Smooth muscle cell (in vitro differentiated cells): ENCODE data around the gene TMEM52. TPM values are rescaled to one million over a fixed set of nuclear protein-coding genes. Genes with fewer than 3 reads are reported as not detected.
"Not testable (repeated sequence)": the region's sequence is repeated elsewhere in the genome, so short reads cannot be mapped to it uniquely, and the experiment has no call there.

ENCODE experiments used
- DNase-seq: peaks from one replicate; lab custom pipeline; 2025; ENCODE audit not compliant: unreplicated experiment; lab: John Stamatoyannopoulos, UW
- H2AFZ ChIP-seq: fragments of 200-600 bp; sonication (generic); 2 replicates; pipeline ENCODE4 v1.6.0; 2016; ENCODE audit warnings: antibody characterized with exemption, low read depth, mild to moderate bottlenecking
- H3F3A ChIP-seq: fragments of 200-600 bp; sonication (generic); 2 replicates; pipeline ENCODE4 v1.6.0; 2017; ENCODE audit warnings: antibody characterized with exemption, low read depth
- H3K27ac ChIP-seq: fragments of 200-600 bp; sonication (generic); 2 replicates; pipeline ENCODE4 v1.5.1; 2016; ENCODE audit warnings: low read depth, mild to moderate bottlenecking
- H3K27me3 ChIP-seq: fragments of 200-600 bp; sonication (generic); 2 replicates; pipeline ENCODE4 v1.6.1; 2016; ENCODE audit warnings: low read depth, mild to moderate bottlenecking
- H3K36me3 ChIP-seq: fragments of 200-600 bp; sonication (generic); 2 replicates; pipeline ENCODE4 v1.5.1; 2016; ENCODE audit warnings: low read depth
- H3K4me1 ChIP-seq: fragments of 200-600 bp; sonication (generic); 2 replicates; pipeline ENCODE4 v1.5.1; 2016; ENCODE audit warnings: low read depth
- H3K4me2 ChIP-seq: fragments of 200-600 bp; sonication (generic); 2 replicates; pipeline ENCODE4 v1.6.0; 2016; ENCODE audit warnings: mild to moderate bottlenecking
- H3K4me3 ChIP-seq: fragments of 200-600 bp; sonication (generic); 2 replicates; pipeline ENCODE4 v1.5.1; 2016; ENCODE audit warnings: mild to moderate bottlenecking
- H3K79me2 ChIP-seq: fragments of 200-600 bp; sonication (generic); 2 replicates; pipeline ENCODE4 v1.6.0; 2016; ENCODE audit warnings: low read depth, mild to moderate bottlenecking
- H3K9ac ChIP-seq: fragments of 200-600 bp; sonication (generic); 2 replicates; pipeline ENCODE4 v1.6.0; 2016; ENCODE audit warnings: low read depth
- H3K9me3 ChIP-seq: fragments of 200-600 bp; sonication (generic); replicated peaks from 2 replicates; pipeline ENCODE4 v1.5.1; 2016; ENCODE audit warnings: low read depth
- H4K20me1 ChIP-seq: fragments of 200-600 bp; sonication (generic); 2 replicates; pipeline ENCODE4 v1.6.0; 2016; ENCODE audit warnings: low read depth
- CTCF ChIP-seq: fragments of 200-600 bp; sonication (generic); IDR thresholded peaks from 2 replicates; pipeline ENCODE4 v1.5.1; 2017; ENCODE audit warnings: borderline replicate concordance, mild to moderate bottlenecking, antibody characterized with exemption; ENCODE audit not compliant: insufficient read depth, poor library complexity, severe bottlenecking
- WGBS: methylation state at CpG from one replicate; pipeline ENCODE4 v1.1.7; 2016; ENCODE audit warnings: low lambda C conversion rate; 5-methylcytosine and 5-hydroxymethylcytosine counted together
- polyA plus RNA-seq: library from polyadenylated mRNA; unstranded; fragments of >200 nt; fragmentation: Nextera tagmentation; extraction: Ambion mirVana; gene quantifications from 2 replicates; pipeline ENCODE4 v1.2.1, GENCODE V29; 2016
- total RNA-seq: library from RNA; depleted of rRNA; stranded (reverse); fragments of >200 nt; gene quantifications from 2 replicates; pipeline ENCODE4 v1.2.3, GENCODE V29; 2014

Gene TMEM52
- total and polyA plus RNA-seq, 2 experiments from 2014 or later: 0.18 to 1.7 TPM

- no peak for TF ChIP-seq CTCF
- Histone ChIP-seq H3K4me1 (no peaks in the 10 kb centered on the region), H3K9me3 (no peaks in the 10 kb centered on the region), H3K79me2 (no peaks in the 10 kb centered on the region), H3K4me2 (no peak overlapping the region), H3K4me3 (no peak overlapping the region), H3K27ac (no peak overlapping the region), H4K20me1 (no peaks in the 10 kb centered on the region), H2AFZ (no peak overlapping the region), H3K27me3 (no peaks in the 10 kb centered on the region), H3K9ac (no peak overlapping the region), H3K36me3 (no peaks in the 10 kb centered on the region), H3F3A (no peaks in the 10 kb centered on the region)
- DNase-seq: no peak
- WGBS: 85% methylated on average over 20 of the region's 24 CpGs
Measured at GRCh38 chr1:1938613-1939295, 19.7 kb upstream of the TMEM52 start.

- no peak overlapping the region for H3K4me3 ChIP-seq
- H3K9ac ChIP-seq: no peak overlapping the region
- no peaks in the 10 kb centered on the region for H3F3A ChIP-seq
- no peaks in the 10 kb centered on the region for H3K4me1 ChIP-seq
- no peaks in the 10 kb centered on the region for H3K79me2 ChIP-seq
- no peak for TF ChIP-seq CTCF
- no peak overlapping the region for H3K4me2 ChIP-seq
- H3K36me3 ChIP-seq: no peaks in the 10 kb centered on the region
- H3K27ac ChIP-seq: no peak overlapping the region
- 79% methylated on average over 6 of the region's 6 CpGs for WGBS
- H4K20me1 ChIP-seq: no peaks in the 10 kb centered on the region
- H3K27me3 ChIP-seq: no peaks in the 10 kb centered on the region
- H3K9me3 ChIP-seq: no peaks in the 10 kb centered on the region
- DNase-seq: no peak
- H2AFZ ChIP-seq: no peak overlapping the region
Measured at GRCh38 chr1:1938276-1938573, 19.1 kb upstream of the TMEM52 start.

- no peak overlapping the region for H3K27ac ChIP-seq
- no peaks in the 10 kb centered on the region for H3K27me3 ChIP-seq
- H3K79me2 ChIP-seq: no peaks in the 10 kb centered on the region
- no peak overlapping the region for H3K4me3 ChIP-seq
- no peak for TF ChIP-seq CTCF
- no peak for DNase-seq
- H3K4me1 ChIP-seq: no peaks in the 10 kb centered on the region
- H4K20me1 ChIP-seq: no peaks in the 10 kb centered on the region
- WGBS: 93% methylated on average over 16 of the region's 16 CpGs
- H2AFZ ChIP-seq: no peak overlapping the region
- H3F3A ChIP-seq: no peaks in the 10 kb centered on the region
- H3K4me2 ChIP-seq: no peak overlapping the region
- no peaks in the 10 kb centered on the region for H3K36me3 ChIP-seq
- no peaks in the 10 kb centered on the region for H3K9me3 ChIP-seq
- H3K9ac ChIP-seq: no peak overlapping the region
Measured at GRCh38 chr1:1937549-1938275, 18.6 kb upstream of the TMEM52 start.

GRCh38 chr1:1937061-1937460 is 18.0 kb upstream of the TMEM52 start:
- Histone ChIP-seq H4K20me1 (no peaks in the 10 kb centered on the region), H2AFZ (no peak overlapping the region), H3K4me2 (no peak overlapping the region), H3K4me1 (no peaks in the 10 kb centered on the region), H3K9me3 (no peaks in the 10 kb centered on the region), H3K36me3 (no peaks in the 10 kb centered on the region), H3F3A (no peaks in the 10 kb centered on the region), H3K27me3 (no peaks in the 10 kb centered on the region), H3K27ac (no peak overlapping the region), H3K79me2 (no peaks in the 10 kb centered on the region), H3K4me3 (no peak overlapping the region), H3K9ac (no peak overlapping the region)
- WGBS: 92% methylated on average over 15 of the region's 15 CpGs
- DNase-seq: no peak
- no peak for TF ChIP-seq CTCF

GRCh38 chr1:1934848-1935247 is 15.8 kb upstream of the TMEM52 start:
- not testable (repeated sequence) for H3K9ac ChIP-seq, H3F3A ChIP-seq, H3K4me1 ChIP-seq, DNase-seq, H3K4me3 ChIP-seq, H3K9me3 ChIP-seq, H3K27ac ChIP-seq, H2AFZ ChIP-seq, H3K27me3 ChIP-seq, H3K36me3 ChIP-seq, H4K20me1 ChIP-seq, H3K79me2 ChIP-seq, H3K4me2 ChIP-seq
- WGBS: 94% methylated on average over 16 of the region's 21 CpGs
